T-helper 17 cell (primary cell): Measurements from ENCODE around the gene APLP2. TPM values are rescaled to one million over a fixed set of nuclear protein-coding genes. Genes with fewer than 3 reads are reported as not detected.
"Not testable (repeated sequence)": the region's sequence is repeated elsewhere in the genome, so short reads cannot be mapped to it uniquely, and the experiment has no call there.

Source experiments
- ATAC-seq: fragments of 150-1000 bp; cut with Tn5 transposase; 2 replicates; pipeline ENCODE4 v1.10.0; 2021; ENCODE audit warnings: mild to moderate bottlenecking, moderate library complexity
- DNase-seq, 3 donors: peaks; one replicate each; pipeline versions ENCODE4 v3.0.0 to v3.0.0-alpha.2; 2020 to 2021
- H3K9me3 ChIP-seq: one replicate; pipeline ENCODE4 v1.7.0; 2013; ENCODE audit warnings: low read length, mild to moderate bottlenecking; ENCODE audit not compliant: control insufficient read depth, poor library complexity, severe bottlenecking
- H3K27ac Mint-ChIP-seq: one replicate; pipeline ENCODE4 v1.8.0; 2022; ENCODE audit warnings: mild to moderate bottlenecking, moderate library complexity, mixed read lengths
- H3K27me3 Mint-ChIP-seq: one replicate; pipeline ENCODE4 v1.8.0; 2022; ENCODE audit warnings: mixed read lengths
- H3K36me3 Mint-ChIP-seq: one replicate; pipeline ENCODE4 v1.8.0; 2022; ENCODE audit warnings: low read depth, mixed read lengths
- H3K4me1 Mint-ChIP-seq: one replicate; pipeline ENCODE4 v1.8.0; 2022; ENCODE audit warnings: mild to moderate bottlenecking, mixed read lengths
- H3K4me3 Mint-ChIP-seq: one replicate; pipeline ENCODE4 v1.8.0; 2022; ENCODE audit warnings: mild to moderate bottlenecking, moderate library complexity, mixed read lengths
- total RNA-seq, 4 donors: library from RNA in 2 of 4; stranded (reverse) in 2 of 4; gene quantifications; one replicate each; pipeline ENCODE4 v1.2.3 and lab custom pipeline; 2022 to 2026

Gene APLP2
- total RNA-seq, 2 donors from 2014 or later: 37.7 to 44.4 TPM

DNA sequence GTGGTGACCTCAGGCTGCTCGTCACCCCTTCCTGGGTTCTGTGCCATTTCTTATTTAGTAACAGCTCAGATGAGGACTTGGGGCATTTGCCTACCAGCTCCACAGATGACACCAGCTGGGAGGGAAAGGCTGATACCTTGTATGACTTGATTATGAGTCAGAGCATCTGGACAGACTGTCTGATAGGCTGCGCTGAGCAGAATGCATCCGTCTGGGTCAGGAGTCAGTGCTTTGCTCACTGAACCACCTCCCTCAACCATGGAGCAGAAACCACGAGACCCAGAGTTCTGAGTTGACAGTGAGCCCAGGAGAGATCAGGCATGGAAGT is 96.7 kb downstream of the APLP2 start:
- H3K36me3 Mint-ChIP-seq: peaks cover 3% of the 10 kb centered on the region
- H3K4me1 Mint-ChIP-seq: peaks cover 10% of the 10 kb centered on the region
- ATAC-seq: peak; percentile 66

GRCh38 chr11:130167146-130167545 is 97.5 kb downstream of the APLP2 start:
- no peaks in the 10 kb centered on the region for H3K9me3 ChIP-seq
- Mint-ChIP-seq H3K27me3 (peaks cover 73% of the 10 kb centered on the region), H3K4me1 (peaks cover 9% of the 10 kb centered on the region), H3K27ac (no peak overlapping the region), H3K4me3 (no peak overlapping the region), H3K36me3 (peaks cover 3% of the 10 kb centered on the region)
- no peak for ATAC-seq
- DNase-seq: no peak

More for the DNA sequence above, 96.7 kb downstream of the APLP2 start:
- H3K9me3 ChIP-seq: no peaks in the 10 kb centered on the region
- Mint-ChIP-seq H3K27ac (no peak overlapping the region), H3K4me3 (no peak overlapping the region), H3K27me3 (peaks cover 77% of the 10 kb centered on the region)
- DNase-seq: no peak

DNA sequence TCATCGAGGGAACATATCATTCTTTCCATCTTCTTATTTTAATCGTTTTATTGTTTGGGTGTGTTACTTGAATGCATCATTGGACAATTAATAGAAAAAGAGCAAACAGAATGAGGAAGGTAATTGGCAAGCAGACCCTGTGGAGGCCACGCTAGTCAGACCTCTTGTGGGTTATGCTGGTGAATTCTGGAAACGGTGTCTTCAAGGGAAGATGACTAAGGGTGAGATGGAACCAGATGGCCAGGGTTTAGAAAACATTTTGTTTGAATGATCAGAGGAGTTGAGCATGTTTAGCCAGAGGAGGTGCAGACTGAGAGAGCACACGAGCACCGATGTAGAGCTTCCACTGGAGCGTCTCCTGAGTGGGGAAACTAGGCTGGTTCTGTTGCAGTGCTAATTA is 98.4 kb downstream of the APLP2 start:
- H3K9me3 ChIP-seq: no peaks in the 10 kb centered on the region
- DNase-seq (no peak), ATAC-seq (no peak)
- H3K27me3 Mint-ChIP-seq: peaks cover 69% of the 10 kb centered on the region
- H3K4me1 Mint-ChIP-seq: peaks cover 9% of the 10 kb centered on the region
- H3K4me3 Mint-ChIP-seq: no peak overlapping the region
- H3K27ac Mint-ChIP-seq: no peak overlapping the region
- H3K36me3 Mint-ChIP-seq: peaks cover 3% of the 10 kb centered on the region

DNA sequence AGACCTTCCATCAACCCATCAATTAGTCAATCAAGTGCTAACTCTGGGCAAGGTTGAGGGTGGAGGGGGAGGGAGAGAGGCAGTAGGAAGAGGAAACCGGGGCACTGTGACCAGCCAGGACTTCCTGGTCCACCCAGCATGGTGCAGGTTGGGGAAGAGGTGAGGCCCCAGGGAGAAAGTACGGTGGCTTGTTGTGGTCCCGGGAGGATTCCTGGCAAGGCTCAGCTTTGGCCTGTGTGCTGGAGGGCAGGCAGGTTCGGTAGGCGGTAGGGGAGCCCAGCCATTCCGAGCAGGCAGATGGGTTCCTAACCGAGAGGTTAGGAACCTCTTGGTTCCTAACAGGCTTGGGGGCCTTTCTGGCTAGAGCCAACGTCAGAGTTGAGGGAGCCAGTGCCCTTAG is 100.7 kb downstream of the APLP2 start:
- no peak for ATAC-seq

GRCh38 chr11:130171534-130171933 is 101.8 kb downstream of the APLP2 start:
- Mint-ChIP-seq H3K4me3 (no peak overlapping the region), H3K27me3 (peaks cover 46% of the 10 kb centered on the region), H3K36me3 (peaks cover 3% of the 10 kb centered on the region), H3K27ac (no peak overlapping the region), H3K4me1 (peaks cover 7% of the 10 kb centered on the region)
- ATAC-seq (no peak), DNase-seq (no peak)
- H3K9me3 ChIP-seq: no peaks in the 10 kb centered on the region

More for the DNA sequence above, 100.7 kb downstream of the APLP2 start:
- H3K9me3 ChIP-seq: no peaks in the 10 kb centered on the region
- Mint-ChIP-seq H3K36me3 (peaks cover 3% of the 10 kb centered on the region), H3K27me3 (peaks cover 57% of the 10 kb centered on the region), H3K4me1 (peaks cover 7% of the 10 kb centered on the region), H3K4me3 (no peak overlapping the region), H3K27ac (no peak overlapping the region)
- DNase-seq: no peak

- not testable (repeated sequence) for H3K27ac Mint-ChIP-seq, H3K4me1 Mint-ChIP-seq, H3K4me3 Mint-ChIP-seq, H3K36me3 Mint-ChIP-seq, DNase-seq, ATAC-seq, H3K9me3 ChIP-seq
- peaks cover 45% of the 10 kb centered on the region for H3K27me3 Mint-ChIP-seq
These were observed 102.3 kb downstream of the APLP2 start for GRCh38 chr11:130172001-130172400.

- DNase-seq (no peak), ATAC-seq (no peak)
- peaks cover 2% of the 10 kb centered on the region for H3K36me3 Mint-ChIP-seq
- H3K4me3 Mint-ChIP-seq: no peak overlapping the region
- H3K9me3 ChIP-seq: no peaks in the 10 kb centered on the region
- H3K27ac Mint-ChIP-seq: no peak overlapping the region
- peaks cover 35% of the 10 kb centered on the region for H3K27me3 Mint-ChIP-seq
- H3K4me1 Mint-ChIP-seq: peaks cover 5% of the 10 kb centered on the region
These were observed 104.9 kb downstream of the APLP2 start for GRCh38 chr11:130174642-130175041.

DNA sequence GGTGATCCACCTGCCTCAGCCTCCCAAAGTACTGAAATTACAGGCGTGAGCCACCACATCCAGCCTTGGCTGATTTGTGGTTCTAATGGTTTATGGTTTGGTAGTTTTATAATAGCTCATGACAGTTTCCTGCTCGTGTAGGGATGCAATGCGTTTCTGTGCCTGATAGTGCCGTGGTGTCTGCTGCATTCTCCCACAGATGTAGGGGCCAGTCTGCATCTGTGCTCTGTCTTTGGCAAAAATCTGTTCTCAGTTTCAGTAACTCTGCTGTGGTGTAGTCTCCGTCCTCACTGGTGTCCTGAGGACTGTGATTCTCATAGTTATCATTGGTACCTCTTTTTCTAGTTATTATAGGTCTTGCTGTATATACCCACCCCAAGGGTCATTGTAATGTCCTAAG is 106.2 kb downstream of the APLP2 start:
- no peaks in the 10 kb centered on the region for H3K9me3 ChIP-seq
- ATAC-seq (no peak), DNase-seq (no peak)
- Mint-ChIP-seq H3K4me3 (no peak overlapping the region), H3K27me3 (peaks cover 25% of the 10 kb centered on the region), H3K4me1 (peaks cover 3% of the 10 kb centered on the region), H3K36me3 (no peaks in the 10 kb centered on the region), H3K27ac (no peak overlapping the region)

DNA sequence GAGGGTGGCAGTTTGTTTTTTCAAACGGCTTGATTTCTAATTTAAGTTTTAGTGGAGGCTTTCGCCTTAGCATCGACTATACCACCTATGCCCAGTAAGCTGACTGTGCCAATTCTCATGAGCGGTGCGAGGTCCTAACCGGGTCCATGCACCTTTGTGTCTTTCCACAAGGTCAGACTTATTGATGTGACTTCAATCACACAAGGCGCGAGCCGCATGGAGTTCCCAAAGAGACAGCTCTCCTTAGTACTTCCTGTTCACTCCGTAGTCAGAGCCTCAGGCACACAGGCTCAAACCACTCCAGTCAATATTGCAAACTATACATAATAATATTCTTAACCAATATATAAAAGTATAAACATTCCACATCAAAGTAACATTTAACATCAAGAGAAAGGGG is 108.1 kb downstream of the APLP2 start:
- Mint-ChIP-seq H3K27me3 (peaks cover 17% of the 10 kb centered on the region), H3K27ac (no peak overlapping the region), H3K4me1 (no peaks in the 10 kb centered on the region), H3K36me3 (no peaks in the 10 kb centered on the region), H3K4me3 (no peak overlapping the region)
- DNase-seq (no peak), ATAC-seq (no peak)
- no peaks in the 10 kb centered on the region for H3K9me3 ChIP-seq

DNA sequence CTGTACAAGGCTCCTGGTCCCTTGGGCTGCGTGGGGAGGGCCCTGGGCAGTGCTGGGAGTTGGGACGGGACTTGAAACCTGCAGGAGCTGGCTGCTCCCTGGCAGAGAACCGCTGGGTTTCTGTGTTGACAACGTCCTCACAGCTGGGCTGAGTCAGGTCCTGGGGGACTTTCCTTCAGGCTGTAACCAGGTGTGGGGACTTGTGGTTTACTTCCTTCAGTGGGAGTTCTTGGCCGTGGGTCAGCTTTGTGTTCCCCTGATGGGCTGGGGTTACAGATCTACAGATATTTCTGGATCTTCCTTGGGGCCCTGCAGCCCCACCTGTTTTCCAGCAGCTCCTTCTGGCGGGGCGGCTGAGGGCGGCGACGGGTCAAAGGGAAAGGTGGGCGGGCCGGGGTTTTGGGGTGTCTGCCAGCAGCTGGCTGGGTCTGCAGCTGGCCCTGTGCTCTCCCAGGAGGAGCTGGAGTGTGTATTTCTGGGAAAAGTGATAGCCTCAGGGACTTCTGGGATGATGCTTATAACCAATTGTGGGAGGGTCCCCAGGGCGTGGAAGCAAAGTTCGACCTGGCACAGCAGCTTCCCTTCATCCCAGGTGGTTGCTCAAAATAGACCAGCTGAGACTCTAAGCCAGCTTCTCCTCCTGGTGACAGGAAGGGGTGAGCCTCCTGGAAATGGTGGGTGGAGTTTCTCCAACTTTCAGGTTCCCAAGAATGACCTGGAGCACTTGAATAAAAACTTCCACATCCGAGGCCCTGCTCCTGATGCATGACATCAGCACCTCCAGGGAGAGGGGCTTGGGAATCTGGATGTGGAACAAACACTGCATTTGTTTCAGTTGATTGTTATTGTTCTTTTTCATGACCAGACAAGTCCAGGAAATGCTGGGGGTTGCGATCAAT is 109.0 kb downstream of the APLP2 start:
- no peak overlapping the region for H3K27ac Mint-ChIP-seq
- H3K9me3 ChIP-seq: no peaks in the 10 kb centered on the region
- H3K36me3 Mint-ChIP-seq: no peaks in the 10 kb centered on the region
- DNase-seq: no peak
- peaks cover 13% of the 10 kb centered on the region for H3K27me3 Mint-ChIP-seq
- no peaks in the 10 kb centered on the region for H3K4me1 Mint-ChIP-seq
- no peak for ATAC-seq
- no peak overlapping the region for H3K4me3 Mint-ChIP-seq

DNA sequence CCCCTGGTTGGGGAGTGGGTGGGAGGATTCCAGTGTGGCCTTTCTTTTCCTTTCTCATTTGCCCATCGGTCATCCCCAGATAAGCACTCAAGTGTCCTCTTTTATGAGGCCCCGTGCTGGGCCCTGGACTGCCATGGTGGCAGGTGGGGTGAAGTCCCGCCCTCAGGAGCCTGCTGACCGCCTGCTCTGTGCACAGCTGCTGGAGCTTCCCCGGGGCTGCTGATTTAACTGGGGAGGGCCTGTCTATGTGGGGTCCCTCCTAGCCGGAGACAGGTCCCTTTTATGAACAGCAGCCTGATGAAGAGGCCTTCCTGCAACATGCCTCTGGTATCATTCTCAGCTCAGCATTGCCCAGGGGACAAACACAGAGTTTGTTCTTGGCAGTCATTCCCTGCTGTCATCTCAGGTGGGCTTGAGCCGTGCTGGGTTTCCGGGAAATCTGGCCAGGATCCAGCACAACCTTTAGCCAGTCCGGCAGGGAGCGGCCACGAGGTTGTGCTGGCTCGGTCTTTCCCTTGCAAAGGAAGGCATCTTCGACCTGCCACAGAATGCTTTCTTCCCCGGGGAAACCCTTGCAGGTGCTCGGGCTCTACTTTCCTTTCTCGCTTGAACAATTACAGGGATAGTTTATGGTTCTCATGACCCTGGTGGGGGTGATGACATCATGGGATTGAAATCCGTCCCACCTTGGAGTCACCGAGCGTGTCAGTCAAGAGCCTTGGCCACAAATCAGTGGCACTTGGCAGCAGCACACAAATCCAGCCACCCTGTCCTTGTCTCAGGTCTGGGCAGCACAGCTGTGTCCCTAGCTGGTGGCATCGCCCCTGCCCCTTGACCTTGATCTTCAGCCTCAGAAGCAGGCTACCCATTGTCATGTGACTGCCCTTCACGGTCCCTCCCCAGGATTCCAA is 110.0 kb downstream of the APLP2 start:
- Mint-ChIP-seq H3K4me3 (no peak overlapping the region), H3K27me3 (peaks cover 17% of the 10 kb centered on the region), H3K4me1 (no peaks in the 10 kb centered on the region), H3K27ac (no peak overlapping the region), H3K36me3 (no peaks in the 10 kb centered on the region)
- H3K9me3 ChIP-seq: no peaks in the 10 kb centered on the region
- no peak for DNase-seq
- no peak for ATAC-seq

DNA sequence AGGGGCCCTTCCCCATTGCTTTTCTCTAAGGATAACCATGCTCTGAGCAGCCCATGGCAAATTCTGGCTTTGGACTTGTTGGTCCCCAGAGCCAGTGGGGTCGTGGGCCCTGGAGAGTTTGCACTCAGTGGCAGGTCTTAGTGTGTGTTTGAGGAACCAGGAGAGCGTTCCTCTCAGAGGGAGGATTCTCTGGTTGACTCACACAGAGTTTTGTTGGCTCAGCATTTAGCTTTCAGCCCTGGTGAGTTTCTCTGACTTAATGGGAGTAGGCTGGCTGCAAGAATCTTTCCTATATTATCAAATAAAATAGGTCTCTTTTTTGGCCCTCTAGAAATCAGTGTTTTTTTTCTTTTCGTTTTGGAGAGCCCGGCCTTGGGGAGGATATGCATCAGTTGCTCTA is 110.8 kb downstream of the APLP2 start:
- no peaks in the 10 kb centered on the region for H3K9me3 ChIP-seq
- Mint-ChIP-seq H3K36me3 (no peaks in the 10 kb centered on the region), H3K27ac (no peak overlapping the region), H3K27me3 (peaks cover 20% of the 10 kb centered on the region), H3K4me1 (no peaks in the 10 kb centered on the region), H3K4me3 (no peak overlapping the region)
- no peak for ATAC-seq
- DNase-seq: no peak

DNA sequence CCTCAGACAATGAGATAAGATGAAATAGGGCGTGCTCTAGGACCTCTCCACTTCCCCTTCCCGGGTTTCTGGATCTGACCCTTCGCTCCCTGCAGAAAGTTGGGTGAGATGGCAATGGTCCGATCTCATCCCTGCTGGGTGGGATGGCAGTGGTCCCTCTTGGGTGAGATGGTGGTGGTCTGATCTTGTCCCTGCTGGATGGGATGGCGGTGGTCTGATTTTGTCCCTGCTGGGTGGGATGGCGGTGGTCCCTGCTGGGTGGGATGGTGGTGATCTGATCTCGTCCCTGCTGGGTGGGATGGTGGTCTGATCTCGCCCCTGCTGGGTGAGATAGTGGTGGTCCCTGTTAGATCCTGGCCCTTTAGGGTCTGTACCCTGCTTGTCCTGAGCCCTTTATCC is 111.2 kb downstream of the APLP2 start:
- no peak overlapping the region for H3K27ac Mint-ChIP-seq
- no peaks in the 10 kb centered on the region for H3K4me1 Mint-ChIP-seq
- H3K4me3 Mint-ChIP-seq: no peak overlapping the region
- H3K9me3 ChIP-seq: no peaks in the 10 kb centered on the region
- H3K36me3 Mint-ChIP-seq: no peaks in the 10 kb centered on the region
- peaks cover 20% of the 10 kb centered on the region for H3K27me3 Mint-ChIP-seq
- DNase-seq (no peak), ATAC-seq (no peak)
